ENCODE measurements around the gene EPHB2. TPM values are rescaled to one million over a fixed set of nuclear protein-coding genes. Genes with fewer than 3 reads are reported as not detected.

The EPHB2 gene
- total and polyA plus RNA-seq, 2 donors (not counting 1 experiment from before 2014, with no cell fraction given) = 0.07 to 0.39 TPM

DNA sequence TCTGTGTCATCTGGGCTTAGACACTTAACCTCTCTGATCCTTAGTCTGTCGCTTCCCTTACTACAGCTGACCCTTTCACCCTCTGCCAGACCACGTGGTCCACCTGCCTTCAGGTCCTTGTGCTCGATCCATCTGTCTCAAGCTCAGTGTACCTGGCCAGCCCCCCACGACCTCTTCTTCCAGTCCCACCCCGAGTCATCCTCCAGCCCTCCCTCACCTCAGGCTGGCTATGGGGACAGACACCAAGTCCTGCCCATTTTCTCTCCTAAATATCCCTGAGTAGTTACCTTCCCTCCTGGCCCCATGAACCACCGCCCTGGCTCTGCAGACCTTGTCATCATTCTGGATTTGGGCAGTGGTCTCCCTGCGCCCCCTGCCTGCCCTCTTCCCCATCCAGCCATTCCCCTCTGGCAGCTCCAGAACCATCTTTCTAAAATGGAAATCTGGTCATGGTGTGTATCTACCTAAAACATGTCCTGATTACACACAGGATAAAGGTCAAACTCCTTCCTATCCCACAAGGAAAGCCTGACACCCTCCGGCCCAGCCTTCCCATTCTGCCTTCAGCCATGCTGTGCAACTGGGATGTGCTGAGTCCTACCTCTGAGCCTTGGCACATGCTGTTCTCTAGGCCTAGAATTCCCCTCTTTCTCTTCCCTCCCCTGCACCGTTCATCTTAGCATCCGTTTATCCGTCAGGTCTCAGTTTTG lies 107.6 kb downstream of the EPHB2 start:
- WGBS (ENCODE audit: insufficient coverage) = 81% methylated on average over 10 of the region's 11 CpGs
- no peak overlapping the region for H3K27ac ChIP-seq (ENCODE audit: low read length in 2 of 2)
- no peak for DNase-seq
- H3K9ac ChIP-seq (ENCODE audit: low read length) = no peak overlapping the region
- POLR2A ChIA-PET = no interaction called here
- H3K79me2 ChIP-seq (ENCODE audit: control insufficient read depth, insufficient read depth, low read length) = no peaks in the 10 kb centered on the region
- no peak overlapping the region for H3K4me3 Mint-ChIP-seq
- H4K20me1 ChIP-seq (ENCODE audit: control insufficient read depth, insufficient read depth, low read length, poor library complexity, severe bottlenecking) = no peaks in the 10 kb centered on the region
- no peak overlapping the region for H3K4me3 ChIP-seq (ENCODE audit: control extremely low read depth in 1 of 5, extremely low read depth in 1 of 5, insufficient read depth in 1 of 5, low read depth in 2 of 5, low read length in 4 of 5)
- H3K4me1 ChIP-seq (ENCODE audit: control insufficient read depth in 2 of 2, insufficient read depth in 2 of 2, low read length in 2 of 2) = no peaks in the 10 kb centered on the region
- H3K9me3 Mint-ChIP-seq (ENCODE audit: insufficient read depth) = no peaks in the 10 kb centered on the region
- TF ChIP-seq, protein P1, sequence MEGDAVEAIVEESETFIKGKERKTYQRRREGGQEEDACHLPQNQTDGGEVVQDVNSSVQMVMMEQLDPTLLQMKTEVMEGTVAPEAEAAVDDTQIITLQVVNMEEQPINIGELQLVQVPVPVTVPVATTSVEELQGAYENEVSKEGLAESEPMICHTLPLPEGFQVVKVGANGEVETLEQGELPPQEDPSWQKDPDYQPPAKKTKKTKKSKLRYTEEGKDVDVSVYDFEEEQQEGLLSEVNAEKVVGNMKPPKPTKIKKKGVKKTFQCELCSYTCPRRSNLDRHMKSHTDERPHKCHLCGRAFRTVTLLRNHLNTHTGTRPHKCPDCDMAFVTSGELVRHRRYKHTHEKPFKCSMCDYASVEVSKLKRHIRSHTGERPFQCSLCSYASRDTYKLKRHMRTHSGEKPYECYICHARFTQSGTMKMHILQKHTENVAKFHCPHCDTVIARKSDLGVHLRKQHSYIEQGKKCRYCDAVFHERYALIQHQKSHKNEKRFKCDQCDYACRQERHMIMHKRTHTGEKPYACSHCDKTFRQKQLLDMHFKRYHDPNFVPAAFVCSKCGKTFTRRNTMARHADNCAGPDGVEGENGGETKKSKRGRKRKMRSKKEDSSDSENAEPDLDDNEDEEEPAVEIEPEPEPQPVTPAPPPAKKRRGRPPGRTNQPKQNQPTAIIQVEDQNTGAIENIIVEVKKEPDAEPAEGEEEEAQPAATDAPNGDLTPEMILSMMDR (IDR thresholded peaks at IDR 0.05) = no peak
- TF ChIP-seq EZH2 (IDR thresholded peaks at IDR 0.05; ENCODE audit: borderline replicate concordance, insufficient read depth, low read depth, low read length, poor library complexity, severe bottlenecking) = no peak
- ATAC-seq (ENCODE audit: low read depth) = no peak
- no peaks in the 10 kb centered on the region for H3K36me3 ChIP-seq (replicated peaks in 1 of 2; ENCODE audit: control extremely low read depth in 1 of 2, control insufficient read depth in 1 of 2, extremely low read depth in 1 of 2, insufficient read depth in 2 of 2, low read length in 1 of 2)
- no peak overlapping the region for H3K4me2 ChIP-seq (replicated peaks; ENCODE audit: low read depth, low read length, poor library complexity, severe bottlenecking)
- no peak overlapping the region for H3K27ac Mint-ChIP-seq
- H3K4me1 Mint-ChIP-seq = no peaks in the 10 kb centered on the region
- CTCF ChIA-PET = no interaction called here
- no peak overlapping the region for H2AFZ ChIP-seq (ENCODE audit: insufficient read depth, low read depth, low read length, poor library complexity, severe bottlenecking)
- H3K9me3 ChIP-seq (ENCODE audit: control extremely low read depth in 1 of 3, control insufficient read depth in 2 of 3, insufficient read depth in 1 of 3, low read length in 2 of 3) = no peaks in the 10 kb centered on the region
- H3K27me3 Mint-ChIP-seq = peaks cover 19% of the 10 kb centered on the region
- no peaks in the 10 kb centered on the region for H3K27me3 ChIP-seq (replicated peaks in 1 of 4; ENCODE audit: control extremely low read depth in 1 of 4, control insufficient read depth in 3 of 4, insufficient read depth in 4 of 4, low read length in 3 of 4)
- intact Hi-C loops (cut with micrococcal nuclease) = no loop called here

DNA sequence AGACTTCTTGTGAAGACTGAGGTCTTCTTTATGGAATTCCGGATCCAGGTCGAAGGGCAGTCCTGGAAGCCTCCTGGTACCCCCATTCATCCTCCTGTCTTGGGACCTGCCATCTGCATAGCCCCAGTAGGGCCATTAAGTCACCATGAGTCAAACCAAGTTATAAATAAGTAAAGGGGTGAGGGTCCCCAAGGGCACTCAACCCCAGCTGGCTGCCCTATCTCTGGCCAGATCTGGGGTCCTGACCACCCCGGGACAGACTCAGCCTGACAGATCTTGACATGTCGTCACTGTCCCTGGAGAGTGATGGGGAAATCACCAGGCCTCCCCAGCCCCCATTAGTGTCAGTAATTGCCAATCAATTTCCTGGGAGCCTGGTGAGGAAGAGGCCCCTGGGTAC lies 108.7 kb downstream of the EPHB2 start:
- intact Hi-C loops (cut with micrococcal nuclease) = no loop called here
- Histone ChIP-seq H3K9ac (ENCODE audit: low read length) (no peak overlapping the region), H3K36me3 (replicated peaks in 1 of 2; ENCODE audit: control extremely low read depth in 1 of 2, control insufficient read depth in 1 of 2, extremely low read depth in 1 of 2, insufficient read depth in 2 of 2, low read length in 1 of 2) (no peaks in the 10 kb centered on the region), H4K20me1 (ENCODE audit: control insufficient read depth, insufficient read depth, low read length, poor library complexity, severe bottlenecking) (no peaks in the 10 kb centered on the region), H3K27me3 (replicated peaks in 1 of 4; ENCODE audit: control extremely low read depth in 1 of 4, control insufficient read depth in 3 of 4, insufficient read depth in 4 of 4, low read length in 3 of 4) (no peaks in the 10 kb centered on the region), H3K79me2 (ENCODE audit: control insufficient read depth, insufficient read depth, low read length) (no peaks in the 10 kb centered on the region), H3K4me2 (replicated peaks; ENCODE audit: low read depth, low read length, poor library complexity, severe bottlenecking) (no peak overlapping the region), H3K4me3 (ENCODE audit: control extremely low read depth in 1 of 5, extremely low read depth in 1 of 5, insufficient read depth in 1 of 5, low read depth in 2 of 5, low read length in 4 of 5) (no peak overlapping the region), H3K4me1 (ENCODE audit: control insufficient read depth in 2 of 2, insufficient read depth in 2 of 2, low read length in 2 of 2) (no peaks in the 10 kb centered on the region), H2AFZ (ENCODE audit: insufficient read depth, low read depth, low read length, poor library complexity, severe bottlenecking) (no peak overlapping the region), H3K9me3 (ENCODE audit: control extremely low read depth in 1 of 3, control insufficient read depth in 2 of 3, insufficient read depth in 1 of 3, low read length in 2 of 3) (no peaks in the 10 kb centered on the region), H3K27ac (ENCODE audit: low read length in 2 of 2) (no peak overlapping the region)
- Mint-ChIP-seq H3K4me3 (no peak overlapping the region), H3K27ac (no peak overlapping the region), H3K27me3 (peaks cover 25% of the 10 kb centered on the region), H3K4me1 (no peaks in the 10 kb centered on the region), H3K9me3 (ENCODE audit: insufficient read depth) (no peaks in the 10 kb centered on the region)
- ChIA-PET CTCF (no interaction called here), POLR2A (no interaction called here)
- 71% methylated on average over 1 of the region's 4 CpGs for WGBS (ENCODE audit: insufficient coverage)
- TF ChIP-seq EZH2 (IDR thresholded peaks at IDR 0.05; ENCODE audit: borderline replicate concordance, insufficient read depth, low read depth, low read length, poor library complexity, severe bottlenecking) = no peak
- TF ChIP-seq, protein P1 (IDR thresholded peaks at IDR 0.05) = no peak
- ATAC-seq (ENCODE audit: low read depth) (no peak), DNase-seq (no peak)

Data from B cell (primary cell).